Fibroblast of the aortic adventitia (primary cell): Measurements from ENCODE around the gene KRT79. TPM values are rescaled to one million over a fixed set of nuclear protein-coding genes. Genes with fewer than 3 reads are reported as not detected.
"Not testable (repeated sequence)": the region's sequence is repeated elsewhere in the genome, so short reads cannot be mapped to it uniquely, and the experiment has no call there.

Source experiments
- DNase-seq: peaks from one replicate; pipeline ENCODE4 v3.0.0-alpha.2; 2010; ENCODE audit warnings: low read depth
- H3K4me3 ChIP-seq: 2 replicates; pipeline ENCODE4 v1.5.1; 2011; ENCODE audit warnings: low read depth, mild to moderate bottlenecking, control low read depth, low read length, moderate library complexity
- CTCF ChIP-seq: IDR thresholded peaks from 2 replicates; pipeline ENCODE4 v1.5.1; 2011; ENCODE audit warnings: mild to moderate bottlenecking, low read length, control low read depth, inconsistent platforms; ENCODE audit not compliant: insufficient read depth
- total RNA-seq: library from RNA; depleted of rRNA; stranded (reverse); fragments of >200 nt; gene quantifications from 2 replicates; pipeline ENCODE4 v1.2.3, GENCODE V29; 2012; ENCODE audit warnings: low replicate concordance

The KRT79 gene
- total RNA-seq, 1 donor = not detected

GRCh38 chr12:52860102-52860823 is 26.2 kb upstream of the KRT79 start:
- H3K4me3 ChIP-seq = no peak overlapping the region
- peak; percentile 43 for DNase-seq
- TF ChIP-seq CTCF = no peak

DNA sequence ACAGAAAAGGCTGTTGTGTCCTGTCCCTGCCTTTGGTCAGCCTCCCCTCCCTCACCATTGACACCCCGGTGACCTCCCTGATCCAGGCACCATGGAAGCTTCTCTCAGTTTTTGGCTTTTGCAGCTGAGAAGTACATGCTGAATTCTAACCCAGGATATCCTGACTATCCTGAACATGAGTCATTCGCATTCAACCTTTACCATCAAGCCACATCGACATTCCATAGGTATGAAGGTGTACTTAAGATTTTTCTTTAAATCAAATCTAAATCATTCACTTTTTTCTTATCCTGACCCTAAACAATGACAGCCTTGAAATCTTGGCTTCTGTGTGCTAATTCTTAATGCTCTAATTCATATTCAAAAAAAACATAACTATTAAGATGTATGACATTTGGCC is 23.4 kb upstream of the KRT79 start:
- H3K4me3 ChIP-seq = no peak overlapping the region
- no peak for DNase-seq
- TF ChIP-seq CTCF = no peak

DNA sequence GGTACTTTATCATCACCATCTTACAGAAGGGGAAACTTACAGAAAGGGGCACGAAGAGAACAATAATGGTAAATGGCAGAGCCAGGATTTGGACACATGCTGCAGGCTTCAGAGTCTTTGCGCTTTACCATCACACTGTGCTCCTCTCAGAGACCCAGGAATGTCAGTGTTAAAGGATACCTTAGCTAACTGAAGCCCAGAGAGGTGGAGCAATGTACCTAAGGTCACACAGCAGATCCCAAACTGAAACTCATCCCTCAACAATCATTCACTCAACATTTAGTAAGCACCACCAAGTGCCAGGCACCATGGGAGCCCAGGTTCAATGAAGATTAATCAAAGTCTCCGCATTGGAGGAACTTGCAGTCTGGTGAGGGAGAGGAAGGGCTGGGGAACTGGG is 22.7 kb upstream of the KRT79 start:
- H3K4me3 ChIP-seq = no peak overlapping the region
- no peak for TF ChIP-seq CTCF
- no peak for DNase-seq

DNA sequence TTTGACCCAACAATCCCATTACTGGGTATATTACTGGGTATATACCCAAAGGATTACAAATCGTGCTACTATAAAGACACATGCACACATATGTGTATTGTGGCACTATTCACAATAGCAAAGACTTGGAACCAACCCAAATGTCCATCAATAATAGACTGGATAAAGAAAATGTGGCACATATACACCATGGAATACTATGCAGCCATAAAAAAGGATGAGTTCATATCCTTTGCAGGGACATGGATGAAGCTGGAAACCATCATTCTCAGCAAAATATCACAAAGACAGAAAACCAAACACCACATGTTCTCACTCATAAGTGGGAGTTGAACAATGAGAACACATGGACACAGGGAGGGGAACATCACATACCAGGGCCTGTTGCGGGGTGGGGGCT is 22.0 kb upstream of the KRT79 start:
- DNase-seq, H3K4me3 ChIP-seq: not testable (repeated sequence)

GRCh38 chr12:52851787-52852186 is 17.7 kb upstream of the KRT79 start:
- H3K4me3 ChIP-seq = no peak overlapping the region
- TF ChIP-seq CTCF = no peak
- DNase-seq = no peak

DNA sequence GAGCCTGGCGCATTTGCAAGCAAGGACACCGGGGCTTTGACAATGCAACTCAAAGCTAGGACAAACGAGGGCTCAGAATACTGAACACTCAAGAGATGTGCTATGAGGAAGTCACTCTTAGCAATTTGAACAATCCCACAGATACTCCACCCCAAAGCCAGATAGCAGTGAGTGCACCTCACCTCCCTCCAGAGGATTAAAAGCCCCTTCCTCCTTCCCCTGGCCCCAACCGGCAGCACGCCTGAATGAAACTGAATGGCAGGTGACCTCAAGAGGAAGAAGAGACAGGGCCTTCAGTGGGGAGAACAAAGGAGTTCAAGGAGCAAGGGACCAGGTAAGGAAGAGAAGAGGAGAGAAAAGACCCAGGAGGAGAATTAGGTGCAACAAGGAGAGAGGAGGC is 16.6 kb upstream of the KRT79 start:
- TF ChIP-seq CTCF = no peak
- H3K4me3 ChIP-seq = no peak overlapping the region
- no peak for DNase-seq

DNA sequence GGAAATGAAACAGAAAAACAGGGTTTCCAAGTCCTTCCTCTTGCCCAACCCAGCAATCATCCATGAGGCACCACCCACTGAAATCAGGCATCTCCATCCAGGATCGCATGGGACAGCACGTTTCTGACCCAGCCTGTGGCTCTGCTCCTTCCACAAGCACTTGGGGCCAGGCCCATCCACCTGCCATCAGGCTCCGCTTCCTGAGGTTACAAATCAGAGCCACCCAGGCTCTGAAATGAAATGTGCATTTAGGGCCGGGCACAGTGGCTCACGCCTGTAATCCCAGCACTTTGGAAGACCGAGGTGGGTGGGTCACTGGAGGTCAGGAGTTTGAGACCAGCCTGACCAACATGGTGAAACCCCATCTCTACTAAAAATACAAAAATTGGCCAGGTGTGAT is 15.4 kb upstream of the KRT79 start:
- DNase-seq = no peak
- H3K4me3 ChIP-seq = no peak overlapping the region
- no peak for TF ChIP-seq CTCF
